Glutamatergic neuron (in vitro differentiated cells): ENCODE data around the gene PACRG. TPM values are rescaled to one million over a fixed set of nuclear protein-coding genes. Genes with fewer than 3 reads are reported as not detected.

Source experiments
- DNase-seq: peaks from one replicate; pipeline ENCODE4 v3.0.0; 2022
- H3K27ac Mint-ChIP-seq: one replicate; pipeline ENCODE4 v1.8.0; 2020; ENCODE audit warnings: mild to moderate bottlenecking, mixed read lengths, inconsistent platforms; ENCODE audit not compliant: unreplicated experiment
- H3K27me3 Mint-ChIP-seq: one replicate; pipeline ENCODE4 v1.8.0; 2020; ENCODE audit warnings: mild to moderate bottlenecking, moderate library complexity, mixed read lengths, inconsistent platforms; ENCODE audit not compliant: unreplicated experiment
- H3K36me3 Mint-ChIP-seq: one replicate; pipeline ENCODE4 v1.8.0; 2020; ENCODE audit warnings: mild to moderate bottlenecking, mixed read lengths, inconsistent platforms; ENCODE audit not compliant: unreplicated experiment
- H3K4me1 Mint-ChIP-seq: one replicate; pipeline ENCODE4 v1.8.0; 2020; ENCODE audit warnings: mild to moderate bottlenecking, low read depth, mixed read lengths, inconsistent platforms; ENCODE audit not compliant: unreplicated experiment
- H3K4me3 Mint-ChIP-seq: one replicate; pipeline ENCODE4 v1.8.0; 2020; ENCODE audit warnings: mild to moderate bottlenecking, mixed read lengths, inconsistent platforms; ENCODE audit not compliant: unreplicated experiment
- H3K9me3 Mint-ChIP-seq: one replicate; pipeline ENCODE4 v1.8.0; 2020; ENCODE audit warnings: mild to moderate bottlenecking, moderate library complexity, mixed read lengths, inconsistent platforms; ENCODE audit not compliant: unreplicated experiment
- CTCF ChIP-seq: fragments of 200-600 bp; sonication (generic); IDR thresholded peaks from one replicate; pipeline ENCODE4 v1.5.0; 2021; ENCODE audit not compliant: partially characterized antibody, unreplicated experiment
- total RNA-seq: library from RNA; stranded (reverse); fragmentation: NEBNext Ultra II Directional; extraction: Animal tissue kit (Norgen Biotek cat#: 25700); gene quantifications from one replicate; pipeline ENCODE4 v1.2.1, GENCODE V29; 2021; ENCODE audit not compliant: unreplicated experiment

PACRG gene
- total RNA-seq, 1 donor from 2014 or later: not detected

GRCh38 chr6:163296835-163297519 is 569.2 kb downstream of the PACRG start:
- H3K4me1 Mint-ChIP-seq: no peaks in the 10 kb centered on the region
- no peaks in the 10 kb centered on the region for H3K27me3 Mint-ChIP-seq
- no peak for TF ChIP-seq CTCF
- H3K36me3 Mint-ChIP-seq: no peaks in the 10 kb centered on the region
- H3K9me3 Mint-ChIP-seq: peaks cover 2% of the 10 kb centered on the region
- no peak overlapping the region for H3K27ac Mint-ChIP-seq
- no peak for DNase-seq
- H3K4me3 Mint-ChIP-seq: no peak overlapping the region

GRCh38 chr6:163298079-163298830 is 570.5 kb downstream of the PACRG start:
- Mint-ChIP-seq H3K27me3 (no peaks in the 10 kb centered on the region), H3K36me3 (no peaks in the 10 kb centered on the region), H3K27ac (no peak overlapping the region), H3K4me1 (no peaks in the 10 kb centered on the region), H3K4me3 (no peak overlapping the region), H3K9me3 (peaks cover 2% of the 10 kb centered on the region)
- DNase-seq: no peak
- TF ChIP-seq CTCF: no peak

- no peak overlapping the region for H3K4me3 Mint-ChIP-seq
- H3K9me3 Mint-ChIP-seq: peaks cover 2% of the 10 kb centered on the region
- H3K27me3 Mint-ChIP-seq: no peaks in the 10 kb centered on the region
- no peaks in the 10 kb centered on the region for H3K36me3 Mint-ChIP-seq
- H3K4me1 Mint-ChIP-seq: no peaks in the 10 kb centered on the region
- no peak overlapping the region for H3K27ac Mint-ChIP-seq
- no peak for TF ChIP-seq CTCF
- no peak for DNase-seq
Measured at GRCh38 chr6:163300838-163301237, 573.1 kb downstream of the PACRG start.

GRCh38 chr6:163301726-163302635 is 574.2 kb downstream of the PACRG start:
- TF ChIP-seq CTCF: no peak
- H3K27ac Mint-ChIP-seq: no peak overlapping the region
- no peaks in the 10 kb centered on the region for H3K4me1 Mint-ChIP-seq
- H3K4me3 Mint-ChIP-seq: no peak overlapping the region
- no peaks in the 10 kb centered on the region for H3K36me3 Mint-ChIP-seq
- no peak for DNase-seq
- H3K9me3 Mint-ChIP-seq: peaks cover 2% of the 10 kb centered on the region
- H3K27me3 Mint-ChIP-seq: no peaks in the 10 kb centered on the region
